GM23338 (cell line): ENCODE data around the gene SLC8A3. TPM values are rescaled to one million over a fixed set of nuclear protein-coding genes. Genes with fewer than 3 reads are reported as not detected.

Experiments used
- ATAC-seq: fragments of 200-7000 bp; cut with Tn5 transposase; 3 replicates; pipeline ENCODE4 v1.9.1; 2020
- DNase-seq: peaks from one replicate; pipeline ENCODE4 v3.0.0-alpha.2; 2015; ENCODE audit warnings: low spot score
- H2AFZ ChIP-seq: fragments of 200-600 bp; sonication (generic); 2 replicates; pipeline ENCODE4 v1.8.0; 2016; ENCODE audit warnings: antibody characterized with exemption, mild to moderate bottlenecking, moderate library complexity
- H3F3A ChIP-seq: fragments of 200-600 bp; sonication (generic); replicated peaks from 2 replicates; pipeline ENCODE4 v1.8.0; 2017; ENCODE audit warnings: antibody characterized with exemption, mixed run types, low read depth
- H3K27ac ChIP-seq: fragments of 200-600 bp; sonication (generic); 2 replicates; pipeline ENCODE4 v1.6.1; 2016; ENCODE audit warnings: low read depth
- H3K27me3 ChIP-seq: fragments of 200-600 bp; sonication (generic); 2 replicates; pipeline ENCODE4 v1.8.0; 2016; ENCODE audit warnings: mild to moderate bottlenecking, mixed run types, moderate library complexity; ENCODE audit not compliant: insufficient read depth
- H3K36me3 ChIP-seq: fragments of 200-600 bp; sonication (generic); 2 replicates; pipeline ENCODE4 v1.8.0; 2016; ENCODE audit warnings: mild to moderate bottlenecking; ENCODE audit not compliant: insufficient read depth
- H3K4me1 ChIP-seq: fragments of 200-600 bp; sonication (generic); 2 replicates; pipeline ENCODE4 v1.8.0; 2016; ENCODE audit warnings: mild to moderate bottlenecking, moderate library complexity; ENCODE audit not compliant: insufficient read depth
- H3K4me2 ChIP-seq: fragments of 200-600 bp; sonication (generic); 2 replicates; pipeline ENCODE4 v1.7.1; 2017; ENCODE audit warnings: mixed run types
- H3K4me3 ChIP-seq: fragments of 200-600 bp; sonication (generic); 2 replicates; pipeline ENCODE4 v1.6.1; 2016; ENCODE audit warnings: mixed run types
- H3K79me2 ChIP-seq: fragments of 200-600 bp; sonication (generic); replicated peaks from 2 replicates; pipeline ENCODE4 v1.8.0; 2017; ENCODE audit warnings: mild to moderate bottlenecking; ENCODE audit not compliant: insufficient read depth
- H3K9me2 ChIP-seq: fragments of 200-600 bp; sonication (generic); 2 replicates; pipeline ENCODE4 v1.8.0; 2017; ENCODE audit not compliant: insufficient read depth
- H4K20me1 ChIP-seq: fragments of 200-600 bp; sonication (generic); replicated peaks from 2 replicates; pipeline ENCODE4 v1.8.0; 2017; ENCODE audit warnings: mild to moderate bottlenecking; ENCODE audit not compliant: insufficient read depth
- H3K27ac Mint-ChIP-seq: 2 replicates; pipeline ENCODE4 v1.8.0; 2020; ENCODE audit warnings: inconsistent platforms, mild to moderate bottlenecking, moderate library complexity, mixed read lengths
- H3K27me3 Mint-ChIP-seq: 3 replicates; pipeline ENCODE4 v1.8.0; 2022; ENCODE audit warnings: low read depth, mild to moderate bottlenecking, moderate library complexity, mixed read lengths, inconsistent platforms; ENCODE audit not compliant: insufficient read depth, poor library complexity
- H3K36me3 Mint-ChIP-seq: 3 replicates; pipeline ENCODE4 v1.8.0; 2021; ENCODE audit warnings: low read depth, mild to moderate bottlenecking, inconsistent platforms, moderate library complexity, mixed read lengths
- H3K4me1 Mint-ChIP-seq: 3 replicates; pipeline ENCODE4 v1.8.0; 2020; ENCODE audit warnings: mild to moderate bottlenecking, inconsistent platforms, mixed read lengths
- H3K4me3 Mint-ChIP-seq: 3 replicates; pipeline ENCODE4 v1.8.0; 2021; ENCODE audit warnings: moderate library complexity, mild to moderate bottlenecking, inconsistent platforms, mixed read lengths
- H3K9me3 Mint-ChIP-seq: 3 replicates; pipeline ENCODE4 v1.8.0; 2020; ENCODE audit warnings: moderate library complexity, mild to moderate bottlenecking, inconsistent platforms, mixed read lengths
- CREB1 ChIP-seq: fragments of 250-450 bp; sonication (Bioruptor Pico); IDR thresholded peaks from 2 replicates; pipeline ENCODE4 v1.5.0; 2020; ENCODE audit warnings: low read depth, mild to moderate bottlenecking, moderate library complexity
- ETS1 ChIP-seq: IDR thresholded peaks from 2 replicates; pipeline ENCODE4 v1.6.1; 2016; ENCODE audit warnings: antibody characterized with exemption
- EZH2 ChIP-seq: fragments of 200-600 bp; sonication (generic); IDR thresholded peaks from one replicate; pipeline ENCODE4 v1.8.0; 2017; ENCODE audit warnings: antibody characterized with exemption, mild to moderate bottlenecking, low read depth; ENCODE audit not compliant: unreplicated experiment
- EZH2phosphoT487 ChIP-seq: fragments of 200-600 bp; sonication (generic); IDR thresholded peaks from one replicate; pipeline ENCODE4 v1.8.1; 2018; ENCODE audit warnings: antibody characterized with exemption; ENCODE audit not compliant: unreplicated experiment
- JUNB ChIP-seq: IDR thresholded peaks from one replicate; pipeline ENCODE4 v1.6.1; 2016; ENCODE audit warnings: antibody characterized with exemption; ENCODE audit not compliant: unreplicated experiment
- NANOG ChIP-seq: IDR thresholded peaks from 2 replicates; pipeline ENCODE4 v1.6.1; 2016; ENCODE audit warnings: antibody characterized with exemption, borderline replicate concordance
- POLR2AphosphoS5 ChIP-seq: IDR thresholded peaks from 2 replicates; pipeline ENCODE4 v1.6.1; 2016; ENCODE audit warnings: antibody characterized with exemption, low read depth
- REST ChIP-seq: IDR thresholded peaks from one replicate; pipeline ENCODE4 v1.6.1; 2018; ENCODE audit warnings: antibody characterized with exemption; ENCODE audit not compliant: unreplicated experiment
- STAT1 ChIP-seq: IDR thresholded peaks from one replicate; pipeline ENCODE4 v1.6.1; 2016; ENCODE audit warnings: antibody characterized with exemption; ENCODE audit not compliant: unreplicated experiment
- ZNF114 ChIP-seq: fragments of 250-450 bp; sonication (Bioruptor Pico); IDR thresholded peaks from 2 replicates; pipeline ENCODE4 v1.5.0; 2020; ENCODE audit warnings: mild to moderate bottlenecking, moderate library complexity
- ZNF331 ChIP-seq: fragments of 250-450 bp; sonication (Bioruptor Pico); IDR thresholded peaks from 2 replicates; pipeline ENCODE4 v1.5.0; 2020; ENCODE audit warnings: low read depth, mild to moderate bottlenecking, moderate library complexity
- polyA plus RNA-seq: library from polyadenylated mRNA; unstranded; fragments of >200 nt; fragmentation: Nextera tagmentation; extraction: Ambion mirVana; gene quantifications from 2 replicates; pipeline ENCODE4 v1.2.1, GENCODE V29; 2016
- total RNA-seq: library from RNA; depleted of rRNA; stranded (reverse); fragments of >200 nt; shearing (Covaris generic); gene quantifications from 2 replicates; pipeline ENCODE4 v1.2.3, GENCODE V29; 2014
- TF ChIP-seq, protein P1 (sequence below), 2 experiments: fragments of 200-600 bp in 1 of 2; sonication (generic) in 1 of 2; conservative IDR thresholded peaks; 2 replicates each; pipeline versions ENCODE4 v1.5.1 to v1.6.1; 2016 to 2017; ENCODE audit warnings: antibody characterized with exemption in 2 of 2, low read depth in 2 of 2, mild to moderate bottlenecking in 2 of 2, moderate library complexity in 1 of 2

The SLC8A3 gene
- total and polyA plus RNA-seq, 2 experiments from 2014 or later, result 0.82 to 2.0 TPM

- TF ChIP-seq ZNF114 (CRISPR knock-in tag) (no peak), ETS1 (no peak), EZH2 (no peak)
Measured at GRCh38 chr14:70168406-70168805, 20.3 kb downstream of the SLC8A3 start (continued).

- H3K9me2 ChIP-seq, result peaks cover 19% of the 10 kb centered on the region; the same call in 1 of the 2 replicates
- TF ChIP-seq EZH2 (no peak), STAT1 (no peak), NANOG (no peak), EZH2phosphoT487 (no peak), ETS1 (no peak), ZNF331 (CRISPR knock-in tag) (no peak), CREB1 (CRISPR knock-in tag) (no peak), JUNB (no peak), POLR2AphosphoS5 (no peak), ZNF114 (CRISPR knock-in tag) (no peak), REST (no peak)
- TF ChIP-seq, protein P1, sequence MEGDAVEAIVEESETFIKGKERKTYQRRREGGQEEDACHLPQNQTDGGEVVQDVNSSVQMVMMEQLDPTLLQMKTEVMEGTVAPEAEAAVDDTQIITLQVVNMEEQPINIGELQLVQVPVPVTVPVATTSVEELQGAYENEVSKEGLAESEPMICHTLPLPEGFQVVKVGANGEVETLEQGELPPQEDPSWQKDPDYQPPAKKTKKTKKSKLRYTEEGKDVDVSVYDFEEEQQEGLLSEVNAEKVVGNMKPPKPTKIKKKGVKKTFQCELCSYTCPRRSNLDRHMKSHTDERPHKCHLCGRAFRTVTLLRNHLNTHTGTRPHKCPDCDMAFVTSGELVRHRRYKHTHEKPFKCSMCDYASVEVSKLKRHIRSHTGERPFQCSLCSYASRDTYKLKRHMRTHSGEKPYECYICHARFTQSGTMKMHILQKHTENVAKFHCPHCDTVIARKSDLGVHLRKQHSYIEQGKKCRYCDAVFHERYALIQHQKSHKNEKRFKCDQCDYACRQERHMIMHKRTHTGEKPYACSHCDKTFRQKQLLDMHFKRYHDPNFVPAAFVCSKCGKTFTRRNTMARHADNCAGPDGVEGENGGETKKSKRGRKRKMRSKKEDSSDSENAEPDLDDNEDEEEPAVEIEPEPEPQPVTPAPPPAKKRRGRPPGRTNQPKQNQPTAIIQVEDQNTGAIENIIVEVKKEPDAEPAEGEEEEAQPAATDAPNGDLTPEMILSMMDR (conservative IDR thresholded peaks at IDR 0.05; ENCODE audit: low read depth in 2 of 2), result no peak
Measured at GRCh38 chr14:70166530-70167203, 22.1 kb downstream of the SLC8A3 start.

More at GRCh38 chr14:70166530-70167203, 22.1 kb downstream of the SLC8A3 start:
- Histone ChIP-seq H3K79me2 (no peaks in the 10 kb centered on the region), H3K27me3 (no peaks in the 10 kb centered on the region), H4K20me1 (no peaks in the 10 kb centered on the region), H3K27ac (no peak overlapping the region), H3K4me3 (no peak overlapping the region), H3K36me3 (no peaks in the 10 kb centered on the region), H3K4me2 (no peak overlapping the region), H3F3A (no peaks in the 10 kb centered on the region), H2AFZ (no peak overlapping the region), H3K4me1 (no peaks in the 10 kb centered on the region)
- Mint-ChIP-seq H3K36me3 (no peaks in the 10 kb centered on the region), H3K9me3 (no peaks in the 10 kb centered on the region), H3K27ac (no peak overlapping the region), H3K27me3 (peaks cover 2% of the 10 kb centered on the region), H3K4me3 (no peak overlapping the region), H3K4me1 (no peaks in the 10 kb centered on the region)
- no peak for DNase-seq
- ATAC-seq, result no peak
